Dermis microvascular lymphatic vessel endothelial cell (primary cell): ENCODE measurements around the gene NIPAL3. TPM values are rescaled to one million over a fixed set of nuclear protein-coding genes. Genes with fewer than 3 reads are reported as not detected.
A peak's percentile ranks its signal among the peaks of the same experiment; 100 is the strongest.

Experiments
- DNase-seq, 2 donors: peaks; one replicate each; pipeline versions ENCODE4 v3.0.0 to v3.0.0-alpha.2; 2010; ENCODE audit warnings: low read depth in 2 of 2
- total RNA-seq: library from RNA; depleted of rRNA; stranded (reverse); fragments of >200 nt; gene quantifications from 2 replicates; pipeline ENCODE4 v1.2.1, GENCODE V29; 2014

NIPAL3 gene
- total RNA-seq, result 13.2 and 19.0 TPM in 2 replicates

DNA sequence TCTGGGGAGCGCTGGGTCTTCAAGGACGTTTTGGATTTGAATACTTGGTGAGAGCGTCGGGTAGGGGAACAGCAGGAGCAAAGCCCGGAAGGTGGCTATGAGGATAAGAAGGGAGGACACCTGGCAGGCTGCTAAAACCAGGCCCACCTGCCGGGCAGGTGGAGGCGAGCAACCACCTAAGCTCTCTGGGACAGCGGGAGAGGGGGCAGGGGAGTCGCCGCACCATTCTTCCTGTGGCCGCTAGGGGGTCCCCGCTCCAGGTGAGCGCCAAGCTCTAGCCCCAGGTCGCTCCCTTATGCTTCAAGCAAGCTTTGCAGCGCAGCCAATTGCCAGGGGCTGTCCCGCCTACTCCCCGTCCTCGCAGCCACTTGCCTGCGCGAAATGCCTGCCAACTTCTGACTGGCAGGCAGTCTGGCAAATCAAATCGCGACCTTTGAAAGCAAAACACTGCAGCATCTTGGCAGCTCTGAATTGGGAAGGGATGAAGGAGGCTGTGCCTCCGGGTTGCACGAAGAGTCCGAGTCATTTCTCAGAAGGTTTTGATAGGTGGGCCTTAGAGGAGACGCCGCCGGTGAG is at the start of gene NIPAL3:
Gene NIPAL3 (plus strand): TSS at position 469 of the 576 bp plus-strand sequence. CDS start 3,746 bp downstream, outside the sequence.
- peak; percentile 97 to 99 for DNase-seq

DNA sequence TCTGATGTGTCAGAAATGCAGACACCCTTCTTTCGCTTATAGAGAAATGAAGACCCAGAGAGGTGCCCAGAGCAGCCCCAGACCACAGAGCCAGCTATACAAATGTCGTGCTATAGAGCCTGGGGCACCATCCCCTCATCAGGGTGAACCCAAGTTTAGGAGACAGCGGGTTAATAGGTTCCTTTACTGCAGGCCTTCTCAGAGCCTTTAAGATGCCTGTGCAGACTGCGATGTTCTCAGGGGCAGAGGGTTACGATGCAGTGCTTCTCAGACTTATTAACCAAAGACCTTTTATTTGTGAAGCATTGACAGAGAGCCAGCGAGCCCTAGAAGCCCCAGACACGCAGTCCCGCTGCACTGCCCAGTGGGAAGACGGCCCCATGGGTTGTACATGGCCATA is 48.9 kb upstream of the NIPAL3 start:
- DNase-seq, result no peak

DNA sequence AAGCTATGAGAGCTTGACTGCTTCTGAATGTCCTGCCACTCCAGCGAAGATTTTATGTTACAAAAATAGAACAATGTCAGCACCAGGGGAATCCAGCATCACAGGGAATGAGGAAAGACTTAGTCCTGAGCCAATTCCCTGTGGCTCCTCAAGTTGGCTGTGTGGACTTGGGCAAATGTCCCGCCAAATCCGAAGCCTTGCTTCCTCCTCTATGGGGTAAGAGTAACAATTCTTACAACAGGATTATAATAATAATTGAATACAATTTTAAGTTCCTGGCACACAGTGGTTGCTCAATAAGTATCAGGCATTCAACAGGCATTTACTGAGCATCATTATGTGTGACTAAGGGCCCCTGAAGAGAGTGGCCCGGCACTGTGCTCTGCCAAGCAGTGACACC is 46.4 kb upstream of the NIPAL3 start:
- no peak for DNase-seq

DNA sequence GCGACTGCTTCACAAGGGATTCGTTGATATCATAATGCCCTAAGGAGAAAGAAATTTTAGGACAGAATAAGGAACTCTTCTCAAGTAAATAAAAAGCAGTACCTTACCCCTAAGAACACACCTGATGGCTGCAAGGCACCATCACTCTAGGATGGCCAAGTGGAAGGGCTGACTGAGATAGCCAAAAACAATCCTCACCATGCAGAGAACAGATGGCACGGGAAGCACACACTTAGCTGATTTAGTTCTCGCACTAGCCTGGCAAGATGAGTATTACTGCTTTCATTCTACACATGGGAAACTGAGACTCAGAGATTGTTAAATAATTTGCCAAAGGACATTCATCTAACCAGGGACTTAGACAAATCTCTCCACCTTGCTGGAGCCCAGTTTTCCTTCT is 45.8 kb upstream of the NIPAL3 start:
- no peak for DNase-seq

DNA sequence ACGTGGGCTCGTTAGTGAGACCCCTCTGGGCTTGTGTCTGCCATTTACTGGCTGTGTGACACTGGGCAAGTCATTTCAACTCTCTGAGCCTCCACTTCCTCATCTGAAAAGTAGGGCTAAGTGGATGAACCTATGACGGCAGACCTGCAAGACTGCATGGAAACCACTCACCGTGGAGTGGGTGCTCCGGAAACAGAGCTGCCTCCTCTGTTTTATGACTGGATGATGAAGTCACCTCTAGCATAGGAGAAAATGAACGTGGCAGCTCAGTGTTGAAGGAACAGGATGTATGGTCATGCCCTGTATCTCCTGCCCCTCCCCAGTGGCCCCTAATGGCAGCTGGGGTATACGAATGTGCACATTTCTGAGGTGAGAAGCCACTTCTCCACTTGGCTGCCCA is 42.6 kb upstream of the NIPAL3 start:
- DNase-seq, result no peak

DNA sequence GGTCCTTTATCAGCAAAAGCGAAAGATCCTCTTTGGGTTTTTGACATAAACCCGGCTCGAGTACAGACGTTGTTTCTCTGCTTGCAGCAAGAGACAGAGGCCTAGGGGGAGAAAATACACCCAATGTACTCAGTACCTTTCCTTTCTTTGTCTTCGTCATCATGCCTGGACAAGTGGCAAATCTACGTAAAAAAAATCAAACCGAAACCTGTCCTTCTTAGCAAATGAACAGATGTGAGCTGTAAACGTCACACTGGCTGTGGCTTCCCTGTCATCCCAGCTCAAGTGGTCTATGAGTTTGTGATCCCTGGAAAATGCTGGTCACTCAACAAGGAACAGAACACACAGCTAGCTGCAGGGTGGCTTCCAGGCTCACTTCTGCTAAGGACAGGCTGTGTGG is 41.9 kb upstream of the NIPAL3 start:
- DNase-seq, result no peak

DNA sequence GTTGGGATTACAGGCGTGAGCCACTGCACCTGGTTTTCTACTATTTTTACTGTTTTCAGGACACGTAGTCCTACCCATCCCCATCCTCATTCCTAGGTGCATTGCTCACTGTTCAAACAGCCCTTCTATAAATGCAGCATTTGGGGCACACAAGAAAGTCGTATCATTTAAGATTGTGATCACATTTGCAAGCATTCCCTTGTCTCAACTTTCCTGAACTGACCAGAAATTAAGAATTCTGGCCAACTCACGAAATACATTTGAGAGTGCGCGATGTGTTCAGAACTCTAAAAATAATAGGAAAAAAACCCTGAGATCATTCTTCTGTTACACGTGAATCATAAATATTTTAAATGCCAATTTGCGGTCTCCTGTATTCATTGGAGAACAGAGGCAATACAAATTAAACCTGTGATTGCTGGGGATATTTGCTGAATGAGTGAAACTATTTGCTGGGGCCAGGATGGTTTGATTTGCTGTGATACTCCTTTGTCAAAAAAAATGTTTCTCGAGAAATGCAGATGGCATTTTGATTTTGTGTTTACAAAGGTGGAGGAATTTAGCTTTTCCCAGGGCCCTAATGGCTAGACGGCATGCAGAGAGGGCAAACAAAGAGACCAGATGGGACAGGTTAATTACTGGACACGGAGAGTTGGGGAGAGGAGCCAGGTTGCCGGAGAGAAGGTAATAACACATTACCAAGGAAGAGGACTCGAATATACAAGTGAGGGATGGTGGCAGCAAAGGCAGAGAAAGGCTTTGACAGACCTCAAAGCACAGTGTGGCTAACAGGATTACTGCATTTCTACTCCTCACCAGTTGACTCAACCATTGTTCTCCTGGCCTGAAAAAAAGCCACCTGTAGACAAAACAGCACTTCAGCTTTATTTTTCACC is 40.5 kb upstream of the NIPAL3 start:
- no peak for DNase-seq

DNA sequence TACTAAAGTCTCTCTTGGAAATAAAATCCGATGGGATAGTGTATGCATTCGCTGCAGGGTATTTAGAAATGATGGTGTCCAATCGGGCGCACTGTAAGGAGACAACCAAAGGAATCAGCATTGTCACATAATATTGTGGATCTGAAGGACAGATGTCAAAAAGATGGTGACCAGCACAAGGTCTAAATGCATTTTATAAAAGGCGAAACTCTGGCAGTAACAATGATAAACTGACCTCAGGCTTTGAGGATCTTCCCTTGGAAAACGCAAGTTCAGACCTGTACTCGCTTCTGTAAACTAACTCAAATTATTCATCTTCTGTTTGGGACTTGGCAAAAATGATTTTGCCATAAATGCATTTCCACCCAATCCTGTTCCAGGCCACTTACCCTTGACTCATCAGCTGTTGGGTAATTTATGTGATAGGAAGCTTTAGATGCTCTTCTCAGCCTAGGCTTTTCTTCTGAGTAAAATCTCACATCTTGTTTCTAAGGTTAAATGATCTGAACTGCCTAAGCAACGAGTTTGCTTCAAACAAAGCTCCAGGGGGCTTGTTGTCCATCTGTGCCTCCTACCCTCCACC is 35.8 kb upstream of the NIPAL3 start:
- DNase-seq, result no peak

DNA sequence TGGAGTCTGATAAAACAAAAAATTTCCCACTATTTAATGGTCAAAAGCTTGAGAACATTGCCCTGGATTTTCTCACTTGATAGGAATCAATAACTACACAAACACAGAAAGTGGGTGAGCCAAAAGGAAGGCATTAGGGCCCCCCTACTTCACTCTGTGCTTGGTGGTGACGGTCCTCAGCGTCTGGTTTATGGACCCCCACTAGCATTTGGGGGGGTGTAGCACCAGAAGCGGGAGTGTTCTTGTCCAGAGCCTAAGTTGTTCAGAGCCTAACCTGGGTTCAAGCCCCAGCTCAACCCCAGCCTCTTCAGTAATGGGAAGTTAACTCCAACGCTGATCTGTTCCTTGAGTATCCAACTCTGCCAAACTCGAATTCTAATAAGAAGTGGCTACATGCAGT is 35.1 kb upstream of the NIPAL3 start:
- DNase-seq, result no peak

DNA sequence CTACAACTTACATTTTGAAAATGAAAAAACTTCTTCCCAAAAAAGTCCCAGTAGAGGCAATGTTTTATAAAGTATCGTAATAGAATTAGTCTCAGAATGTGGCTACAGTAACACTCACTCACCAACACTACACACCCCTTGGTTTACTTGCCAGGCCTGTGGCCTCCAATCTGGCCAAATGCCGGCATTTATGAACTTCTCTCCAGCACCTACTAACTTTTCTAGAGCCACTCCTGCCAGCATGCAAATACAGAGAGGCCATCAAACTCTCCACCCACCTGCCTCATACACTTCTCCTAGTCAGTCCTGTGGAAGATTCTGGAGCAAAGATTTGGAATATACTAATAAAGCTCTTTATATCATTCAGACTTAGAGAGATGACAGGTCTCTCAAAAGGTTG is 34.3 kb upstream of the NIPAL3 start:
- no peak for DNase-seq

DNA sequence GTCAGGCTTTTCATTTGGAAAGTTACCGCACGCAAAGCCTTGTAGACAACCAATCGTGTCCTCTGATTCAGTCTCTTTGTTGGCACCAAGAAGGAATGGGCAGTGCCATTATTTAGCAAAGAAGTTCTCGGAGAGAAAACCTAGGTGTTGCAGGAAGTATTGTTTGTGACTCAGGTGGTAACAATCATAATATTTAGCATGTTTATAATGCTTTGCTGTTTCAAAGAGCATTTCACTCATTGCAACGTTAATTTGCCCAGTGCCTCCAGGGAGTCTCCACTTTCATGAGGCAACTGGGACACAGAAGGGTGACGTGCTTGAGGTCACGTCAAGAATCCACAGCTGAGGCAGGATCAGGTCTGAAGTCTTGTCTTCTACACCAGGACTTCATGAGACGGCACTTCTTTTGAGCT is 33.4 kb upstream of the NIPAL3 start:
- DNase-seq, result no peak

DNA sequence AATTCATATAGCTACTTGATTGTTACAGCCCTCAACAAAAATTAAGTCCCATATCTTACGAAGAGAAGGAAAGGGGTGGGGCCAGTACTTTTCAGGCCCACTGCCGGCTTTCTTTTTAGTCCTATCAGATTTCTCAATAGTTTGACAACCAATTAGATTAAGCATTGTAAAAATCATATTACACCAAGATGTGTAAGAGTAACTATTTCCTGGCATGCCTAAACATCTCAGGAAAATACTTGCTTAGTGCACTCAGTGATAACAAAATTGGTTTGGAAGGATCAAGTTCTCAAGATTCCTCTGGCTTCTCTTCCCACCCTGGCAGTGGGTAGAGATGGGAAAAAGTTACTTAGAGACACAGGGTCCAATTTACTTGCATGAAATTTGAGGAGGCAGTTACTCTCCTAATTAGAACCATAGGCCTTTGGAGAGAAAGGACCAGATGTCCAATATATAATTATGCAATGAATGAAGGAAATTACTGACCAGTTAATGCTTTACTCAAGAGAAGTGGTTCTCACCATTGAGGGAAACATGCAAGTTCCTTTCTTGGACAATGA is 32.1 kb upstream of the NIPAL3 start:
- DNase-seq, result no peak

DNA sequence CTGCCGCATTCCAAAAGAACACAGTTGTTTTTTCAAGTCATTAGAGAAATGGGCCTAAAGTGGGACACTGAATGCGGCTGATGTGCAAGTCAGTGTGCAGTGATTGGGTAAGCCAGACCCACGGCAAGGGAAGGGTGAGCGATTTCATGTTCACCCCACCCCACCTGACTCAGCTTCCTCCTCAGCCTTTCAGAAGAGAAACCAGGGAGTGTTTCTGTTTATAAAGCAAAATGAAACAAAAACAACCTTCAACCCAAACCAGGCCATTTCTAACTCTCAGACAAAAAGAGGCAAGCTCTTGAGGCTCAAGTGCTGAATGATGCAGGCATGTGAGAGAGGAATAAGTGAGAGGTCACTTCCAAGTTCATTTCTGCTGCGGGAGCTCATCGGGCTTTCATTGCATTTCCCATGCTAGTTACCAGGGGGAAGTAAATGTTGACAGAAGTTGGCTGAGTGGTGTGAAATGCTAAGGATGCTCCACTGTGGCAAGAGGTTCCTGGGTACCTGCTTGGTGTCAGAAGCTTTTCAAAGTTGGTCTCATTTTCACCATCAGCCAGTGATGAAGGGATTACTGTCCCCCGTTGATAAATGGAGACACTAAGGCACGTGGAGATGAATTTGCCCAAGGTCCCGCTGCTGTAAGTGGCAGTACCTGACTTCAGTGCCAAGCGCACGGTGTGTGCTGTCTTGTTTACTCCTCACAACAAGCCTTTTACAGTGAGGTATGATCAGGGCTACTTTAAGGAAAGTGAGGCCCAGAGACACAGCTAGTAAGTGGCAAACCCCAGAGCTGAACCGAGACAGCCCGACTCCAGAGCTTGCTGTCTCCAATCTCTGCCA is 31.1 kb upstream of the NIPAL3 start:
- DNase-seq, result peak in 1 of 2 donors; percentile 73

DNA sequence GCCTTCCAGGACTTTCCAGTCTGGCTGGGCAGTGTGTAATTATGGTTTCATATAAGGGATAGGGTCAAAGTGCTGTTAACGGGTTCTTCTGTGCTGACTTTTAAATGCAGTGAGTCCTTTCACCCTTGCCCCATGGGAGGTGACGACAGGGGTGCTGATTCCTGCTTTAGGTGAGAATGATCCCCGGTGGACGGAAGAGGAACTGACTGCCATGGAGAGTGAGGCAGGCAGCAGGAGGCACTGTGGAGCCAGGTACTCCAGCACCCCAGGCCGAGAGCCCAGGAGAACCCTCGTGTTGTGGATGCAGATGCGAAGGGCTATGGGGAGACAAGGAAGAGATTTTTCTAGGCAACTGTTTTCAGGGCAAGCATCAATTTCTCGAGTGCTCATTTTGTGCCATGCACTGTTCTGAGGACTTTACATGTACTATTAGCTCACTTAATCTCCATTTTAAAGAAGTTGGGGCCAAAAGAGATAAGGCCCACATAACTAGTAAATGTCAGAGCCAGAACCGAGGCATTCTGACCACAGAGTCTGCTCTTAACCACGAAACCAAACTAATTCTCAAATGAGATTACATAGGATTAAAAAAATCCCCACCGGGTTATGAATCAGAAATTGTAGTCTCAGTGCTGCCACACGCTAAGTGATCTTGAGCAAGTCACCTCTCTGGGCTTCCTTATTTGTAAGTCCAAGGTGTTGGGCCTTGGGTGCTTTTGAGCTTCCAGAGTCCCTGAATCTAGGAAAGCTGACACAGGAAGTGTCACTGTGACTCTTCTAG is 30.3 kb upstream of the NIPAL3 start:
- DNase-seq, result no peak

DNA sequence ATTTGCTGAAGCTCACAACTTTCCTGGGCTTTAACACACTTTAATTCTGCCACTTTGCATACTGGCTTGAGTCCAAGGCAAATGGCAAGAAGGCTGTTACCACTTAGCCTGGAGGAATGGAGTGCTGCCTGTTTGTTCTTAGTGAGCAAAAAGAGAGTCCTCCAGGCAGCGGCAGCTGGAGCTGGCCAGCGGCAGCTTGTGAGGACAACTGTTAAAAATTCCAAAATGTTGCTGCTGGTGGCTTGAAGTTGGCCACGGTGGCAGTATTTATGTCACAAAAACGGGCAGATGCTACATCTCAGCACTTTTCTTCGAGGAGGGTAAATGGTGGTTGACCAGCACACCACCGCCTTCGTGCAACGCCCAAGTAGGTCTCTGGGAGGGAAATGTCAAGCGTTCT is 29.4 kb upstream of the NIPAL3 start:
- DNase-seq, result no peak

DNA sequence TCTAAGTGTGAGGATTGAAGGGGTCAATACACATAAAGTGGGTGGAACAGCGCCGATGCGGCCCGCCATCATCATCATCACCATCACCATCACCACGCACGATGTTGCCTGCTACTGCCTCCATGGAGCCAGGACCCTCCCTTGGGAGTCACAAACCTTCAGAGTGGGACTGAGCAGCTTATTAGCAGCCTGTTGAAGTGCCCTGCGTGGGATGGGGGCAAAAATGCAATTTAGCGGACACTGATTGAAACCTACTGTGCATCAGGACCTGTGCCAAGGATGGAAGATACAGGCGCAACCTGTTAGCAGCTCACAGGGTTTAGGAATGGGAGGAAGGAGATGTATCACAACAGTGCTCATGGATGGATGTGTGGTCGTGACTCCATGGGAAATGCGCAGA is 28.7 kb upstream of the NIPAL3 start:
- DNase-seq, result no peak

DNA sequence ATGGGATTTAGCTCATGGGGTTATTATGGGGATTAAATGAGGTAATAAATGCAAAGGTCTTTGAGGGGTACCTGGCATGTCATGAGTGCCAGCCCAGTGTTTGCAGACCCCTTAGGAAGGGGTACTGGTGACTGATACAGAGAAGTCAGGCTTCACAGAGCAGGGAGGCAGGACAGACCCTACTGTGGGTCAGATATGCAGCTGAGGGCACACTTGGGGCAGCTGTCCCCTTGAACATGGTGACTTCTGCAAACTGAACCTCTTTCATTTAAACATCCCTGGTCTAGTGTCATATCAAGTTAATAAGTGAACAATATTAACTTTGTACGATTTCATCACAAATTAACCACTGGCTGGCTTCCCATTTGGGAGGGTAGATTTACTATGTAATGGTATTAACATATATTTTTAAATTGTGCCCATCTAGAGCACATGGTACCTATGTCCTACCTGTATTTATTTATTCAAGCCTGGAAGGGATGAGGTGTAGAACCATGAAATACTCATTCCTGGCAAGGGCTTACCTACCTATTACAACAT is 27.9 kb upstream of the NIPAL3 start:
- DNase-seq, result no peak

DNA sequence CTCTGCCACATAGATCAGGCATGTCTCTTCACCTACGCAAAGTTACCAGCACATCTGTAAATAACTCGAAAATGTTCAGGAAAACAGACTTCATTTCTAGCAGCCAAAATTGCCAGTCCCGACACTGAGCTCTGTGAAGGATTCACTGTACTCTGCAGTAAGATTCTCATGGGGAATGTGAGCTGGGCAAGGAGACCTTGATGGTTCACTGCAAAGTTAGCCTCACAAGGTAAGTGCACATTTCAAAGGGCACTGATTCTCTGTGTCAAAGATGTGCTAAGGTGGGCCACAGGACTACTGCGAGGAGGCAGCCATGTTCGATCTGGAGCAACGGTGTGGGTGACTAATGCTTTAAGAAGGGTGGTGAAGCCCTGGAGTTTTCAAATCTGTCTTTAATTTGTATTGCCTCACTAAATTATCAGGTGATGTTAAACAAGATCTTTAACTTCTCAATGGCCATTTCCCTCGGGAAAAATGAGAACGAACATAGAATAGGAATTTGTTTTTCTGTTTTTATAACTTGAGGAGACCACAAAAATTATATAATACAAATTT is 27.2 kb upstream of the NIPAL3 start:
- no peak for DNase-seq

DNA sequence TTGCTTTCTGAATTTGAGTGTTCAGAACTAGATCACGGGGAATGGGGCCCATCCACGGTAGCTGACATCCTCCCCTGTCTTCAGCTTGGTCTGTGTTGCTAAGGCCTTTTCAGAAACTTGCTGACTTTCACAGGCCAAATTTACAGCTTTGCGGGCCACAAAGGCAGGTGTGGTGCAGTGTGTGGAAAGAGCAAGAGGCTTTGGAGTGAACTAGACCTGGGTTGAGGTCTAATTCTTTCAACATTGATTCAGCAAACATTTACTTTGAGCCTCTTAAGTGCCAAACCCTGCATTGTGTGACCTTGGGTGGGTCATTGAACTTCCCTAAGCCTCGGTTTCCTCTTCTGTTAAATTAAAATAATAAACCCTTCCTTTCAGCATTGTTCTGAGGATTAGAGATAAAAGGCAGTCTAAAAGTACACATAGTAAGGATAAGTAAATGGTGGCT is 26.3 kb upstream of the NIPAL3 start:
- peak in 1 of 2 donors; percentile 12 for DNase-seq
